NCI-H748 treated with DMSO at 0.1 percent for 48 hours (cell line): ENCODE results near the gene THSD4.
"Not testable (repeated sequence)": the region's sequence is repeated elsewhere in the genome, so short reads cannot be mapped to it uniquely, and the experiment has no call there.

Experiments
- DNase-seq: peaks from one replicate; lab custom pipeline; 2025; lab: John Stamatoyannopoulos, UW

The THSD4 gene

GRCh38 chr15:71294911-71295602 lies 179.8 kb downstream of the THSD4 start:
- no peak for DNase-seq

GRCh38 chr15:71295603-71296314 lies 180.5 kb downstream of the THSD4 start:
- no peak for DNase-seq

- no peak for DNase-seq
Measured at GRCh38 chr15:71296315-71296679, 181.0 kb downstream of the THSD4 start.

GRCh38 chr15:71301958-71302621 lies 186.8 kb downstream of the THSD4 start:
- no peak for DNase-seq

GRCh38 chr15:71302861-71303410 lies 187.7 kb downstream of the THSD4 start:
- no peak for DNase-seq

GRCh38 chr15:71303977-71304376 lies 188.7 kb downstream of the THSD4 start:
- no peak for DNase-seq

- DNase-seq = no peak
Measured at GRCh38 chr15:71304681-71305080, 189.4 kb downstream of the THSD4 start.

- no peak for DNase-seq
Measured at GRCh38 chr15:71306538-71306937, 191.3 kb downstream of the THSD4 start.

- no peak for DNase-seq
Measured at GRCh38 chr15:71312194-71312708, 197.0 kb downstream of the THSD4 start.

GRCh38 chr15:71312731-71313460 lies 197.6 kb downstream of the THSD4 start:
- DNase-seq = no peak

- DNase-seq = no peak
Measured at GRCh38 chr15:71313806-71314205, 198.5 kb downstream of the THSD4 start.

- no peak for DNase-seq
Measured at GRCh38 chr15:71314956-71315537, 199.8 kb downstream of the THSD4 start.

- no peak for DNase-seq
Measured at GRCh38 chr15:71316911-71317310, 201.6 kb downstream of the THSD4 start.

GRCh38 chr15:71319424-71319823 lies 204.2 kb downstream of the THSD4 start:
- DNase-seq = not testable (repeated sequence)

- DNase-seq = no peak
Measured at GRCh38 chr15:71319935-71320334, 204.7 kb downstream of the THSD4 start.

GRCh38 chr15:71323082-71323481 lies 207.8 kb downstream of the THSD4 start:
- no peak for DNase-seq

- no peak for DNase-seq
Measured at GRCh38 chr15:71323584-71323983, 208.3 kb downstream of the THSD4 start.

GRCh38 chr15:71325481-71325880 lies 210.2 kb downstream of the THSD4 start:
- no peak for DNase-seq

- no peak for DNase-seq
Measured at GRCh38 chr15:71328453-71328852, 213.2 kb downstream of the THSD4 start.

GRCh38 chr15:71329041-71329440 lies 213.8 kb downstream of the THSD4 start:
- DNase-seq = no peak

- no peak for DNase-seq
Measured at GRCh38 chr15:71329497-71330260, 214.4 kb downstream of the THSD4 start.
